Measurements from ENCODE around the gene SCYGR1. TPM values are rescaled to one million over a fixed set of nuclear protein-coding genes. Genes with fewer than 3 reads are reported as not detected.
"Not testable (repeated sequence)": the region's sequence is repeated elsewhere in the genome, so short reads cannot be mapped to it uniquely, and the experiment has no call there.

The SCYGR1 gene
- total RNA-seq, 2 experiments from 2014 or later: not detected

- ChIA-PET CTCF (interaction anchor here (1.0 to 2.3 kb wide), 3 partner anchors 12 to 69 kb away, joined by 3 to 5 read pairs (median 4); no protein-coding TSS in a partner anchor), POLR2A (no interaction called here)
These were observed 18.7 kb upstream of the SCYGR1 start for GRCh38 chr2:227406177-227407031.

- CTCF ChIA-PET: interaction anchor here (1.0 to 1.1 kb wide), 2 partner anchors 10 to 17 kb away, joined by 3 read pairs; partner anchors contain the start of gene SCYGR1
These were observed 17.0 kb upstream of the SCYGR1 start for GRCh38 chr2:227404585-227405271.

GRCh38 chr2:227402959-227403358, 15.2 kb upstream of the SCYGR1 start:
- CTCF ChIA-PET: interaction anchor here (1.4 kb wide), 1 partner anchor 8 kb away, joined by 3 read pairs; no protein-coding TSS in a partner anchor
- POLR2A ChIA-PET: no interaction called here

More at GRCh38 chr2:227404585-227405271, 17.0 kb upstream of the SCYGR1 start:
- POLR2A ChIA-PET: no interaction called here

GRCh38 chr2:227402321-227402720, 14.6 kb upstream of the SCYGR1 start:
- ChIA-PET CTCF (interaction anchor here (1.4 kb wide), 1 partner anchor 9 kb away, joined by 3 read pairs; no protein-coding TSS in a partner anchor), POLR2A (interaction anchor here (0.6 kb wide), 1 partner anchor 338 kb away, joined by 8 read pairs; no protein-coding TSS in a partner anchor)

- ChIA-PET POLR2A (no interaction called here), CTCF (interaction anchor here (1.4 kb wide), 1 partner anchor 9 kb away, joined by 3 read pairs; no protein-coding TSS in a partner anchor)
These were observed 13.8 kb upstream of the SCYGR1 start for GRCh38 chr2:227401550-227401949.

DNA sequence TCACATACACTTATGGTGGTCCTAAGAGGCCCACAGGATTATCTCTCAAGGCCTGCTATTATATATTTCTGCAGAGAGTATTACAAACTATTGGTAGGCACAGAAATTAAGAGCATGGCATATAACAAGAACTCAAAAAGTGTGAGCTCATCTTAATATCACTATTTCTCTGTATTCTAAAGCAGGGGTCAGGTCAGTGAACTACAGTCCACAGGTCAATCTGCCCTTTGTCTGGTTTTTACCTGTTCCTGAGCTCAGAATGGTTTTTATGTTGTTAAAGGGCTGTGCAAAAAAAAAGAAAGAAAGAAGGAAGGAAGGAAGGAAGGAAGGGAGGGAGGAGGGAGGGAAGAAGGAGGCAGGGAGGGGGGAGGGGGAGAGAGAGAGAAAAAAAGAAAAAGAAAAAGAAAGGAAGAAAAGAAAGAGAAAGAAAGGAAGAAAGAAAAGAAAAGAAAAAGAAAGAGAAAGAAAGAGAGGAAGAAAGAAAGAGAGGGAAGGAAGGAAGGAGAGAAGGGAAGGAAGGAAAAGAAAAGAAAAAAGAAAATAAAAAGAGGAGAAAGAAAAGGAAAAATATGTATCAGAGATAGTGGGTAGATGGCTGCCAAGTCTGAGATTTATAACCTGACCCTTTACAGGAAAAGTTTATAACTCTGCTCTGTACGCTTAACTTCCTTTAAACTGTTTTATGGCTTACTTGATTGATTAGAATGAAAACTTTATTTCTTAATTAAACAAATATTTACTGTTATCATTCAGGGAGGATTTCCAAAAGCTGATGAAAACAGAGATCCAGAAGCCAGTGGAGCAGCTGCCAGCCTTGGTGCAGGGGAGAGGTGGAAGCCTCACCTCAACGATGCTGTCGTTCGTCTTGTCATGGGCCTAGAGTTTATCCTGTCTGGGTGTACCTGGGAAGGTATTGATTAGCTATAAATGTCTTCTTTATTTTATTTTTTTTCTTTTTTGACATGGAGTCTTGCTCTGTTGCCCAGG, 11.2 kb upstream of the SCYGR1 start:
- CTCF ChIA-PET: interaction anchor here (0.6 kb wide), 1 partner anchor 13 kb away, joined by 4 read pairs; no protein-coding TSS in a partner anchor
- POLR2A ChIA-PET: no interaction called here

DNA sequence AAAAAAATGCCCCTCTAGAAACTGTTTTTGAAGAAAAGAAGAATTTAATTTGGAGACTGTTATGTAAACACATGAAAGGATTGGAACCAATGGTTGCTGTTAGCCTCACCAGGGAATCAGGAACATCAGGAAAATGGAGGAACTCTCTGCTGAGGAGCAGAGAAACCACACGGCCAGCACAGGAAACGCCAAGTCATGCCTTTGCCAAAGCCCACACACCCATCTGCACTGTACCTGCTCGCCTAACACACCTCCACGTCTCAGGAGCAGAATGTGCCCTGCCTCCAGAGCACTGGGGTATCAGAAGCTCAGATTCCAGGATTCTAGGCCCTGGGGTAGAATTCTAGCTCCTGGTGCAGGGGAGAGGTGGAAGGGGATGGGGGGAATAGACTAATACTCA, 9.8 kb upstream of the SCYGR1 start:
- ChIA-PET POLR2A (no interaction called here), CTCF (no interaction called here)

DNA sequence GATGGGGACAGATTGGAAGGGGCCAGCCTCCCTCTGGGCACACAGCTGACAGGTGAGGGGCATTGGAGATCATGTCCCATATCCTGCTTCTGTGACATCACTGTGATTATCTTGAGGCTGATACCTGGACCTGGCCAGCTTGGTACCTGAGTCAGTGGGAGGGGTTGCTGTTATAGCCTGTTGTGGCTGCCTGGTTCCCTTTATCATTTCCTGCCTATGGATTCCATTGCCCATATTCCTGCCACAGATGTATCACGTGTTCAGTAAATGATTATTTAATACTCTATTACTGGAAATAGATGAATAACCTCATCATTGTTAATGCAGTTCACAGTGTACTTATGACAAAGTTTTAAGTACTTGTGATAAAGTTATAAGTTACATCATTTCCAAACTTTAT, 7.8 kb upstream of the SCYGR1 start:
- ChIA-PET CTCF (no interaction called here), POLR2A (no interaction called here)

DNA sequence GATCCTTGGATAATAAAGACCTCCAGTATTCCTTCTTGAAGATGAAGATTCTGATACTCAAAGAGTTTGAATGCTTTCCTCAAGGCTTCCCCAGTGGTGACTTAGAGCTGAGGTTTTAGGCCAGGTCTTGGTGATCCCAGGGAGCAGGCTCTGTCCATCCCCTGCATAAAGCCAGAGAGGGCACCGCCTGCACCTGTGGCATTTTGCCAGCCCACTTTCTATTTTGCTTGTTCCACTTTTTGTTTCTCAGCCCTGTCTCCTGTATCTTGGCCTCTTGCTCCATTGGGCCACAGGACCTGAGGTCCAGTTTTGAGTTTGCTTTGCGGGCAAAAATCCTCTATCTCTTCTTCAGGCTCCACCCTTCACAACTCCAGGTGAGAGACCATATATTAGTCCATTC, 6.7 kb upstream of the SCYGR1 start:
- CTCF ChIA-PET: interaction anchor here (1.1 kb wide), 1 partner anchor 11 kb away, joined by 3 read pairs; no protein-coding TSS in a partner anchor
- POLR2A ChIA-PET: no interaction called here

GRCh38 chr2:227390468-227391256, 2.9 kb upstream of the SCYGR1 start:
- POLR2A ChIA-PET: no interaction called here
- CTCF ChIA-PET: no interaction called here

GRCh38 chr2:227389661-227390060, 1.9 kb upstream of the SCYGR1 start:
- ChIA-PET POLR2A (no interaction called here), CTCF (no interaction called here)

DNA sequence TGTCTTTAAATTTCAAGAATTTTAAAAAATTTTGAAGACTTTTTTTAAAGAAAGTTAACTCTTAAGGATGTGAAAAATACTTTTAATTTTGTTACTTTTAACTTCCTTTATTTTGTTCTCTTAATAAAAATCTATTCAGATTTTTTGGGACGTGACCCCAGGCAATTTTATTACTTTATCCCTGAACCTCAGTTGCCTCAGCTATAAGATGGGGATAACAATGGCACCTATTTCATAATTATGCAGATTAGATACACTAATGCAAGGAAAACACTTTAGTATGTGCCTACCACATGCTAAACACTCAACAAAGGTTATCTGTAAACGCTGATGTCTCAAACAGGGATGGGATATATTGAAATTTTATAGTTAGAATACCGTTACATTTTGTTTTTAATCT, 1.5 kb upstream of the SCYGR1 start:
- ChIA-PET CTCF (no interaction called here), POLR2A (no interaction called here)

DNA sequence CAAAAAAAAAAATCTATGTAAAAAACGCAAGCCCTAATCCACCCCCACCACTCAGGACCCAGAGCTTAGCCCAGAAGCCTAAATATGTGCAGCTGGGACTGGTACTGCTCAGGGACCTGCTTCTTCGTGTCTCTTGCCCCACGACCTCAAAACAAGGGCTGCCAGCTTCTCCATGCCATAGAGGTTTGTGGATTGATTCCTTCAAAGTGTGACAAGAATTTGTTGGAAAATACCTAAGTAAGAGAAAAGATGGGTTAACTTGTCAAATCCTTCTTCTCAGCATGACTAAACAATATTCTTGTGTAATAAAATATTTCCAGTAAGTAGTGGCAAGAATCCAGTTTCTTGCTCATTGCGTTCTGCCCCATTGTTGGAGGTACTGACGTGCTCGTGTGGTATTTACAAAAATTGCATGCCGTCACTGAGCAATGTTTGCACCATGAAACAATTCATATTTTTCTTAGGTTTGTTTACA, 825 bp upstream of the SCYGR1 start:
- POLR2A ChIA-PET: no interaction called here
- CTCF ChIA-PET: interaction anchor here (1.0 kb wide), 1 partner anchor 17 kb away, joined by 3 read pairs; no protein-coding TSS in a partner anchor

DNA sequence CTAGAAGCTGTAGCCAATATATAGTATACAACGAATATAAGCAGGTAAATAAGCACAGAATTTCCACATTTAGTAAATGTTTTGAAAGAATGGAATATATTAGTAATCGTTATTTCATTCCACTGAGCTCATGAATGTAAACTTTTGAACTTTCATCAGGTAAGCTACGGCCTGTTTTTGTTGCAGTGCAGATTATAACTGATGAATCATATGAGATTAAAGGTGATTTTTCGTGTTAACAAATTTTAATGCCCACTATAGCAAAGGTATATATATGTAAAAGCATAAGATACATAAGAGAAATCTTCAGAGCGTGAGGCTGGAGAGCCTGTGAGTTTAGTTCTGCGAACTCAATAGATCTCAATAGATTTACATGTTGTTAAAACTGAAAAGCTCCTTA, 1.1 kb downstream of the SCYGR1 start:
- ChIA-PET POLR2A (no interaction called here), CTCF (no interaction called here)

GRCh38 chr2:227383686-227384085, 4.1 kb downstream of the SCYGR1 start:
- CTCF ChIA-PET: no interaction called here
- POLR2A ChIA-PET: no interaction called here

DNA sequence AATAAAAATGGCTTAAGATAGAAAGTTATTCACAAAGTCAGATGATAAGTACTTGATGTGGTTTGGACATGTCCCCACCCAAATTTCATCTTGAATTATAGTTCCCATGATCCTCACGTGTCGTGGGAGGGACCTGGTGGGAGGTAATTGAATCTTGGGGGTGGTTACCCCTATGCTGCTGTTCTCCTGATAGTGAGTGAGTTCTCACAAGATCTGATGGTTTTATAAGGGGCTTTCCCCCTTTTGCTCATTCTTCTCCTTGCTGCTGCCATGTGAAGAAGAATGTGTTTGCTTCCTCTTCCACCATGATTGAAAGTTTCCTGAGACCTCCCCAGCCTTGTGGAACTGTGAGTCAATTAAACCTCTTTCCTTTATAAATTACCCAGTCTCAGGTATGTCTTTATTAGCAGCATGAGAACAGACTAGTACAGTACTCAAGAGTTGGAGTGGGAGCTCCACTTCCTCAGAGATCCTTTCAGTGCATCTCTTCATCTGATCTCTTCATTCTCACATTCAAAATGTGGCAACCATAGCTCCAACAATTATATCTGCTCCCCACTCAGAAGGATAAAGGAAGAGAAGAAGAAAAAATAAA, 5.4 kb downstream of the SCYGR1 start:
- CTCF ChIA-PET, POLR2A ChIA-PET: not testable (repeated sequence)

DNA sequence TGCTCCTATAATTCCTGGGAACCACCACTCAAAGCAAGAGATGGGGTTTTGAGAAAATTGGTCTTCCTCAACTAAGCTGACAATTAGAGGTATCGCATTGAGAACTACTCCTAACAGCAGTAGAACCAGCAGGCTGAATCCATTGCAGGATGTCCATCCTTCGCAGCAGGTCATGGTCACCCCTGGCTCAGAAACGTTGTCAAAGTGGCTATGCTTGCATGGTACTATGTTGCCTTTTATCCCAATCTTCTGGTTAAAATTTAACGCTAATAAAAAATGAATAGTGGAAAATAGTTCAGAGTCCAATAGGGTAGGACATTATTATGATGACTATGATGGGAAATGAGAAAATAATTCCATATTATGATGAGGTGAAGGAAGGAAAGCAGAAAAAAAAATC, 8.7 kb downstream of the SCYGR1 start, which contains the start of gene TM4SF20:
TM4SF20 (minus strand) TSS at position 212 of the 400 bp plus-strand sequence; CDS start at position 174, 38 bp downstream.
- ChIA-PET POLR2A (no interaction called here), CTCF (no interaction called here)

DNA sequence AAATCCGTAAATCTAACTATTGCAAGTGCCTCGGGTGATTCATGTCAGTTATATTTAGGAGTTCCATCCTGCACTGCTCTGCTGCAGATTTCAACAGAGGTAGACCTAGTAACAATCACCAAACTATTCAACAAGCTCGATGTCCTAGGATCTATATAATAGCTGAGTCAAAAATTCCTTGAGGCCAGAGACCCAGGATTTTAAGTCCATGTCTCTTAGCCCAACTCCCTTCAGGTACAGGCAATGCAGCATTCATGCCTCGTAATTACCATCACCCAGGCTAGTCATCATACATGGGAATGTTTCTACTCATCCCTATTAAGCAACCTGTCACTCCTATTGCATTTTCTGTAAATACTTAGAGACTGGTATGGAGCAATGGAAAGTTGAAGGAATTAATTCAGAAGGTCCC, 9.4 kb downstream of the SCYGR1 start:
- POLR2A ChIA-PET: no interaction called here
- CTCF ChIA-PET: no interaction called here
